GM21737 (cell line): Measurements from ENCODE around the gene PSMD11.
"Not testable (repeated sequence)": the region's sequence is repeated elsewhere in the genome, so short reads cannot be mapped to it uniquely, and the experiment has no call there.

Experiments used
- ATAC-seq: cut with Tn5 transposase; IDR thresholded peaks from one replicate; pipeline ENCODE4 v1.9.1; 2021; ENCODE audit warnings: mild to moderate bottlenecking, moderate library complexity; ENCODE audit not compliant: unreplicated experiment

PSMD11 gene

DNA sequence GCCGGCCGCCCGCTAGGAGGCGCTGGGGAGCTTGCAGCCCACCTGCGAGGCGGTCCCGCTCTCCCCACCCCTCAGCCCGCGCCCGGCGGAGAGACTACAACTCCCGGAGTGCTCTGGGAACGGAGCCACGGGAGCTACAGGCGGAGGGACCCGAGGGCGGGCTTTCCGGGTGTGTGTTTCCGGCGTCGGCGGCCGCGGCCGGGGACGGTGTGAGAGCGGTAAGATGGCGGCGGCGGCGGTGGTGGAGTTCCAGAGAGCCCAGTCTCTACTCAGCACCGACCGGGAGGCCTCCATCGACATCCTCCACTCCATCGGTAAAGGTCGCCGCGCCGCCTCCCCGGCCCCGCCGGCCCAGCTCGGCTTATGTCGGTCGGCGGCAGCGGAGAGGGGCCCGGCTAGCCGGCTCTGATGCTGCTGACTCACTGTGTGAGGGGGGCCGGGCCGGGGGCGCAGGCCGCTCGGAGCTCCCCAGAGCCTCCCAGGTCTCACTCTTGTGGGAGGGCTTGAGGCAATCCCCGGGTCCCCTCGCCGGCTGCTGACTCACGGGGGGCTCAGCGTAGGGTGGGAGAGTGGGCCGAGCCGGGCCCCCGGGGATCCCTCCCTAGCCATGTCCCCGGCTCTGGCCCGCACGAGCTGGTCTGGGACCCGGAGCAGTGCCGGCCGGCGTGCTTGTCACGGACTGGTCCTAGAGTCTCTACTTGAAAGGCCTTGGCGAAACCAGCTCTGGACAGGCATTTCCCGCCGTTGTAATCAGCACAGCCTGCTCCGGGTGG is at the start of gene PSMD11:
Gene PSMD11 (plus strand): TSS at position 210 of the 773 bp plus-strand sequence. CDS start 14 bp downstream, at position 224.
- ATAC-seq = peak; percentile 88

DNA sequence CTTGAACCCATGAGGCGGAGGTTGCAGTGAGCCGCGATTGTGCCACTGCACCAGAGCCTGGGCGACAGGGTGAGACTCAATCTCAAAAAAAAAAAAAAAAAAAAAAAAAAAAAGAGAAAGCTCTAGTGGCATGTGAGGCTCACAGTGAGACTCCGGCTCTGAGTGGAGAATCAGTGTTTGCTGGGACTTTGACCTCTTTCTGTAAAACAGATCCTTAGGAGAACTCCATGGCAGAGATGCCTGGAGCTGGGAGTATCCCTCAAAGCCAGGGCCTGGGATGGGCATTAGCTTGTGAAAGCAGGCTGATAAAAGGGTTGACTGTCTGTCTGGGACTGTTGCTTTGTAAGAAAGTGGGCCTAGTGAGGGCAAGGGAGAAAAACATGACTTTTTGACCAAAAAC is 48.0 kb upstream of the PSMD11 start:
- no peak for ATAC-seq

DNA sequence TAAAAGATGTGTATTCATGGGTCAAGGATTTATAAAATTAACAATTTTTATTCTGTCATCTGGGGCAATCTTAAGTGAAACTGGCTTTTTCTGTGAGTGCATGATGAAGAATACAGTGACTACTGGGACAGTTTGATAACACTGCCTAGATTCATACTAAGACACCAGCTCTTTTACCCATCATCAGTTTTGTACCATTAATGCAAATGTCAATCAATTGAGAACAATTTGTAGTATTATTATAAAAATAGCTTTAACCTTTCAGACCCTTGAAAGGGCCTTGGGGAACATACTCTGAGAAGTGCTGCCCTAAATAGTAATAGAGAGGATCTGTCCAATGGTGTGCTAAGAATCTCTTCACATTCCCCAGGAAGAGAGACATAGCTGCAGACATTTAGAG is 45.4 kb upstream of the PSMD11 start:
- no peak for ATAC-seq

GRCh38 chr17:32410085-32410484 is 34.2 kb upstream of the PSMD11 start:
- ATAC-seq = not testable (repeated sequence)

DNA sequence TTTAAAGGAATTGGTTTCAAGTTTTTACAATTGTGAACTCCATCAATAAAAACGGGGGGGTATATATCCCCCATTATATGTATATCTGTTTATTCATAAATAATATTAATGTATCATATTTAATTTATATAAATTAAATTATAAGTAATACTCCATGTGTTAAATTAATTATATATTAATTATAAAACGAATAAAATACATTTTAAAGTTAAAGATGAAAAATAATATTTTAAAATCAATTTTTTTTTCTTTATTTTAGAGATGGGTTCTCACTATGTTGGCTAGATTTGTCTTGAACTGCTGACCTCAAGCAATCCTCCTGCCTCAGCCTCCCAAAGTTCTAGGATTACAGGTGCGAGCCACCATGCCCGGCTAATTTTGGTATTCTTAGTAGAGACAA is 17.4 kb upstream of the PSMD11 start:
- no peak for ATAC-seq

GRCh38 chr17:32429598-32429997 is 14.7 kb upstream of the PSMD11 start:
- ATAC-seq = no peak

- no peak for ATAC-seq
Observed at GRCh38 chr17:32440722-32441121, 3.6 kb upstream of the PSMD11 start.

DNA sequence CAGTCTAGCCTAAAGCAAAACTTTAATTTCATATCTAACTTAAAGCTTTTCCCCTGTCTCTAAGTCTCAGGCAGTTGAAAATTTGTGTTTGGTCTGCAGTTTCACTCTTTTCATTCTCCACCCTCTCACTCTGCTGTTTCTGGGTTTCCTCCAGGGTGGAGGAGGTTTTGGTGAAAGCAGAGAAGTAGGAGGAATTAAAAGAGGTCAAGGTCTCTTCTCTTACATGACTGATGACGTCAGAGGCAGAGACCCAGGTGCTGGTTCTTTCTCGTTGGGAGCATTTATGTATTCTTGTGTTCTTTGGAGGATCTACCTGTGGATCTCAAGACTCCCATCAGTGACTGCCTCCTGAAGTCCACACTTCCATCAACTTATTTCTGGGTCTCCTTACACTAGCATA is 2.4 kb upstream of the PSMD11 start:
- no peak for ATAC-seq

GRCh38 chr17:32443827-32444300 is 446 bp upstream of the PSMD11 start:
- ATAC-seq = no peak

DNA sequence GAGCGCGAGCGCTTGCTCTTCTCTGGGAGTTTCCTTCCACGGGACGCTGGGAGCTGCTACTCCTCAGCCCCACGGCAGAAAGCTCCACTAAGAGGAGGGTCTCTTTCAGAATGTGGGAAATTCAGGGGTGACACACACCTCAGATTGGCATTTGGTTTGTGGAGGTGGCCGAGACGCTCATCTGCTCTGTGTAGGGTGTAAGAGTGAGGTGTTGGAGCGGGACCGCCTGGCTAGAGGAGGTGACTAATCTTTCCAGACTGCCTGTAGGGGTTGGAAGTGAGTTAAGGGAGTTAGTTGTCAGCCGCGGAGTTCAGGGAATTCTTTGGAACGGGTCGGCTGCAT is 735 bp downstream of the PSMD11 start:
- peak; percentile 19 for ATAC-seq

- ATAC-seq = no peak
Observed at GRCh38 chr17:32445497-32445896, 1.2 kb downstream of the PSMD11 start.

- no peak for ATAC-seq
Observed at GRCh38 chr17:32445971-32446370, 1.7 kb downstream of the PSMD11 start.

- no peak for ATAC-seq
Observed at GRCh38 chr17:32446949-32447348, 2.6 kb downstream of the PSMD11 start.

- no peak for ATAC-seq
Observed at GRCh38 chr17:32449963-32450362, 5.7 kb downstream of the PSMD11 start.

DNA sequence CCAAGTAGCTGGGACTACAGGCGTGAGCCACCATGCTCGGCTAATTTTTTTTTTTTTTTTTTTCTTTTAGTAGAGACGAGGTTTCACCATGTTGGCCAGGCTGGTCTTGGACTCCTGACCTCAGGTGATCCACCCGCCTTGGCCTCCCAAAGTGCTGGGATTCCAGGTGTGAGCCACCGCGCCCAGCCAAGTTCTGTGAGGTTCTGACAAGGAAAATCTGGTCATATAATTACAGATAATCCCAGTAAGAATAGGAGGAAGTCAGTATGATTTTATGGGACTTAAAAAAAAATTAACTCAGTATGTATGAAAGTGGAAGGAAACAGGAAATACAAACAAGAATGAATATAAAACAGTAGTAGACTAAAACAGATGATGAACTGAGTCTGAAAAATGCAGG is 6.1 kb downstream of the PSMD11 start:
- ATAC-seq = not testable (repeated sequence)

DNA sequence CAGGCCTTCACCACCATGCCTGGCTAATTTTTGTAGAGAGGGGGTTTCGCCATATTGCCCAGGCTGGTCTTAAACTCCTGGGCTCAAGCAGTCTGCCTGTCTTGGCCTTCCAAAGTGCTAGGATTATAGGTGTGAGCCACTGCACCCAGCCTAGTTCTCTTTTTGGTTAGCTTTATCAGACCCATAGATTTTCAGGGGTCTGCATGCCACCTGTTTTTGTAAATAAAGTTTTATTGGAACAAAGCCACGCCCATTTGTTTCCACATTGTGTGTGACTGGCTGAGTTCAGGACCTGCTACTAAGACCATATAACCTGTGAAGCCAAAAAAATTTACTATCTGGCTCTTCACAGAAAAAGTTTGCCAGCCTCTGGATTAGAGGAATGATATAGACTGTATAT is 7.6 kb downstream of the PSMD11 start:
- no peak for ATAC-seq

DNA sequence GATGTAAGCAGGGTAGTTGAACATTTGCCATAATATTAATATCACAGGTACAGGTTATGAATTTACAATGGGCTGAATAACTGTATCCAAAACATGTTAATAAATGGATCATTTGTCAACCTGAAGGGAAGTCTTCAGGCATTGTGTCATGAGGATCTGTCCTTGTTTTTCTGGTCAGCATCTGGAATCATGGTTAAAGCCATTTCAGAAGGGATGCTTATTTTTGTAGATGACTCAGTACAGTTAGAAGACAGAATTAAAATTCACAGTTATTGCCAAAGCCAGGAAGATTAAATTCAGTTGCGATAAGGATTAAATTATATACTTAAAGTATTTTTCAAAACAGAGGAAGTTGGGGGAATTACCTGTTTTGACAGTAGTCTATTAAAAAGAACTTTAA is 8.0 kb downstream of the PSMD11 start:
- ATAC-seq = no peak

GRCh38 chr17:32453370-32453769 is 9.1 kb downstream of the PSMD11 start:
- ATAC-seq = no peak

DNA sequence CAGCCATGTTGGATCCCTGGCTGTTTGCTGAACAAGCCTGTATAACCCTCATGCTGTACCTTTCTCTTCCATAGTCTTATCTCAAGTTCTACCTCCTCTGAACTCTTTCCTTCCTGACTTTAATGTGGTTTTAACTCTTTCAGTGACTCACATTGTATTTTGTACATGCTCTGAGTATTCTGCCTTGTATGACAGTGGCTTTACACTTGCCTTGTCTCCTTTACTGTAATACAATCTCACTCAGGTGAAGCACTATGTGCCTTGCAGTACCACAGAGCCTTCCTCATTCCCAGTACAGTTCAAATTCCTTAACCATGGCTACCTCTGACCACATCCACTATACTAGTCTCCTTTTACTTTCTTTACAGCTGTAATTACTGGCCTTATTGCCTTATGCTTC is 14.1 kb downstream of the PSMD11 start:
- ATAC-seq = no peak

DNA sequence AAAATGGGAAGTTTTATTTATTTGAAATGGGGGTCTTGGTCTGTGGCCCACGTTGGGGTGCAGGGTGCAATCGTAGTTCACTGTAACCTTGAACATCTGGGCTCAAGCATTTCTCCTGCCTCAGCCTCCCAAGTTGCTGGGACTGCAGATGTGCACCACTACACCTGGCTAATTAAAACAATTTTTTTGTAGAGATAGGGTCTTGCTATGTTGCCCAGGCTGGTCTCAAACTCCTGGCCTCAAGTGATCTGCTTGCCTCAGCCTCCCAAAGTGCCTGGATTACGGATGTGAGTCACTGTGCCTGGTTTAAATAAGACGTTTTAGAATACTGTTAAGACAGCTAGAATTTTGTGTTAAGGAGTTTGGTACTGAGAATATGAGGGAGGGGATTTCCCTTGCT is 15.7 kb downstream of the PSMD11 start:
- ATAC-seq = no peak

DNA sequence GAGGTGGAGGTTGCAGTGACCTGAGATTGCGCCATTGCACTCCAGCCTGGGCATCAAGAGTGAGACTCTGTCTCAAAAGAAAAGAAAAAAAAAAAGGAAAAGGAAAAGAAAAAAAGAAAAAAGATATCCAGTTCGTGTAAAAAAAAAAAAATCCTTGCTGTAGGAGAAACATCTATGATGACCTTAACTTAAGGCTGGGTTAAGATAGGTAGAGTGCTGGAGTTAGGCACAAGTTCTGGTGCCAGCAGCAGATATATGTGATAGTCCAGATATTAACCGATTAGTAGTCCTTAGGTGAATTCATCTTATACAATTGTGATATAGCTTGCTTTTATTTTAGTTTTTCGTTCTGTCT is 17.2 kb downstream of the PSMD11 start:
- no peak for ATAC-seq

DNA sequence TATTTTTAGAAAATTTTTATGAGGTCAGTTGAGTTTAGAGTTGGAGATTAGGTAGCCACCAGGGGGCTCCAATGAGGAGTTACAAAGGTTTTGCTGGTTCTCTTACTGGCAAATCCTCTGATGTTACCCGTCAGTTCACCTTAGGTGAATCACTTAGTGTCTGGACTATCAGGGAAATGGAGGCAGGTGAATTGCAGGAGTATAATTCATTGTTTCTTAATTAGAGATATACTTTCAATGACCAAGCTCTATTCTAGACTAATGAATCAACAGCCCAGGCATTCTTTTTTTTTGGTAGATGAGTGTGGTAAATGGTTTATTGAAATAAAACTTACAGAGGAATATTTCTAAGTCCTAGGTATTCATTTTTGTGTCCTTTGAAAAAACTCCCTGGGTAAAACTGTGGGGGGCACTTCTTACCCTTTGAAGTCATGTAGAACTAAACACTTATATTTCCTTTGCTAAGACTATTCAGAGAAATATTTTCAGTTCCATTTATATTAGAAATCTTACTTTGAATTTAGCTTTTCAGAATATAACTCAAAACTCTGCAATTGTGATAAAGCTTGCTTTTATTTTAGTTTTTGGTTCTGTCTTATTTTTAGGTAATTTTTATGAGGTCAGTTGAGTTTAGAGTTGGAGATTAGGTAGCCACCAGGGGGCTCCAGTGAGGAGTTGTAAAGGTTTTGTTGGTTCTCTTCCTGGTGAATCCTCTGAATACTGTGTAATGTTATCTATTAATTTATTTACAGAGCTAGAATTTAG is 17.7 kb downstream of the PSMD11 start:
- ATAC-seq = no peak
